HG02642 (cell line): ENCODE data around the gene FKBP1A.
"Not testable (repeated sequence)": the region's sequence is repeated elsewhere in the genome, so short reads cannot be mapped to it uniquely, and the experiment has no call there.

Experiments used
- ATAC-seq: cut with Tn5 transposase; IDR thresholded peaks from one replicate; pipeline ENCODE4 v1.9.1; 2021; ENCODE audit warnings: mild to moderate bottlenecking; ENCODE audit not compliant: unreplicated experiment, poor library complexity

Gene FKBP1A

GRCh38 chr20:1369970-1370369 lies 22.9 kb downstream of the FKBP1A start:
- ATAC-seq = no peak

GRCh38 chr20:1368448-1369199 lies 24.2 kb downstream of the FKBP1A start:
- ATAC-seq = no peak

- no peak for ATAC-seq
These were observed 25.4 kb downstream of the FKBP1A start for GRCh38 chr20:1367479-1367878.

- ATAC-seq = no peak
These were observed 28.7 kb downstream of the FKBP1A start for GRCh38 chr20:1364106-1364505.

- ATAC-seq = no peak
These were observed 29.3 kb downstream of the FKBP1A start for GRCh38 chr20:1363522-1363921.

GRCh38 chr20:1362484-1362883 lies 30.4 kb downstream of the FKBP1A start:
- no peak for ATAC-seq

- no peak for ATAC-seq
These were observed 32.6 kb downstream of the FKBP1A start for GRCh38 chr20:1360094-1360846.

GRCh38 chr20:1357921-1358671 lies 34.8 kb downstream of the FKBP1A start:
- no peak for ATAC-seq

GRCh38 chr20:1353956-1354355 lies 38.9 kb downstream of the FKBP1A start:
- ATAC-seq = no peak

- no peak for ATAC-seq
These were observed 46.4 kb downstream of the FKBP1A start for GRCh38 chr20:1346315-1346969.

GRCh38 chr20:1345756-1346093 lies 47.1 kb downstream of the FKBP1A start:
- ATAC-seq = no peak

- no peak for ATAC-seq
These were observed 47.7 kb downstream of the FKBP1A start for GRCh38 chr20:1345030-1345755.

- not testable (repeated sequence) for ATAC-seq
These were observed 49.3 kb downstream of the FKBP1A start for GRCh38 chr20:1343446-1344124.

GRCh38 chr20:1341561-1342265 lies 51.1 kb downstream of the FKBP1A start:
- ATAC-seq = no peak

GRCh38 chr20:1338801-1339200 lies 54.1 kb downstream of the FKBP1A start:
- no peak for ATAC-seq

- no peak for ATAC-seq
These were observed 54.8 kb downstream of the FKBP1A start for GRCh38 chr20:1338096-1338495.

GRCh38 chr20:1337441-1337840 lies 55.4 kb downstream of the FKBP1A start:
- no peak for ATAC-seq

- ATAC-seq = no peak
These were observed 56.0 kb downstream of the FKBP1A start for GRCh38 chr20:1336699-1337367.
